NCI-H1105 (cell line): Measurements from ENCODE around the gene ARHGAP4.

Source experiments
- DNase-seq: peaks from one replicate; lab custom pipeline; 2025; lab: John Stamatoyannopoulos, UW

Gene ARHGAP4

DNA sequence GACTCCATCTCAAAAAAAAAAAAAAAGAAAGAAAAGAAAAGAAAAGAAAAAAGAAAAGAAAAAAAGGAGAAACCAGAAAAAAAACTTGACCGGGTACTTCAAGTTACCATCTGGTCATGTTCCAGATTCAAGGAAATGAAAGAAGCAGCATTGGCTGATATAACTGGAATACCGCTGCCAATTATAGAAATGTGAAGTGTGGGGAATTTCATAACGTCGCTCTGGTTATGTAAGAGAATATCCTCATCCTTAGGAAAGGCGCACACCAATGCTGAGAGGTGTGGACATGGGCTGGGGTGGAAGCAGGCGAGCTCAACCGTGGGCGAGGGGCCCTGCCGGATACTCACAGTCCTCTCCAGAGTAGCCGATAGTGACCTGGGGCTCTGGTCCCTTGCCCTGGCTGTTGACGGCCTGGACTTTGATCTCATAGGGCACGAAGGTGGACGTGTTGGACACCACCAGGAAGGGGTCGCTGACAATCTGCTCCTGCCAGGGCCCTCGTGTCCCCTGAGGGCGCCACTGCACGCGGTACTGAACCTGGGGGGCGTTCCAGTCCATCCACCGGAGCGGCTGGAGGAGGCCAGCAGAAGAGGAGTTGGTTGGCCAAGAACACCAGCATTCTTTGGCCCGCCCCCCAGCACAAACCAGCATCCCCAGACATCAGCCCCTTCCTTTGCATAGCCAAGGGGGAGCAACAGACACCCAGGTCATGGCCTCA lies 59.6 kb downstream of the ARHGAP4 start:
- DNase-seq = no peak

DNA sequence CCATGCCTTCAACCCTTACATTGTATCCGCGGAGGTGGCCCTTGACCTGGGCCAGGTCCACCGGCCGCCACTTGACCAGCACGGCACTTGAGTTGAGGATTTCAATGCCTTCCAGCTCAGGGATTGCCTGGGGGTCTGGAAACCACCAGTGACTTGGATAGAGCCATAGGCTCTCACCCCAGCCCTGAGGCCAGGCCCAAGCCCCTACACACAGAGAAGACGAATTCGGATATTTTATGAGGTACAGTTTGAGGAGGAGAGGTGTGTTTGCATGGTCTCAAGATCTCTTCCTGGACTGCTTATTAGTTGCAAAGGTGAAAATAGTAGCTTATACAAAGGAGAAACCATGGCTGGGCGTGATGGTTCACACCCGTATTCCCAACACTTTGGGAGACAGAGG lies 60.4 kb downstream of the ARHGAP4 start:
- no peak for DNase-seq

DNA sequence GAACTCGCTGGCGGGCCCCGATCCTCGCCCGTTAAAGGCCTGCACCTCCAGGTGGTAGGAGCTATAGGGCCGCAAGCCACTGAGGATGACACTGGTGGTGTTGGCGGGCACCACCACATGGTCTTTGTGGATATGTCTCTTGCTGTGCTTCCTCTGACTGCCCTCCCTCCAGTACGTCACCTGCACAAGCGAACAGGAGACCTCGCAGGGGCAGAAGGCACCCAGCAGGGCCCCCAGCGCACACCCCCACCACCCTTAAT lies 60.8 kb downstream of the ARHGAP4 start:
- no peak for DNase-seq

DNA sequence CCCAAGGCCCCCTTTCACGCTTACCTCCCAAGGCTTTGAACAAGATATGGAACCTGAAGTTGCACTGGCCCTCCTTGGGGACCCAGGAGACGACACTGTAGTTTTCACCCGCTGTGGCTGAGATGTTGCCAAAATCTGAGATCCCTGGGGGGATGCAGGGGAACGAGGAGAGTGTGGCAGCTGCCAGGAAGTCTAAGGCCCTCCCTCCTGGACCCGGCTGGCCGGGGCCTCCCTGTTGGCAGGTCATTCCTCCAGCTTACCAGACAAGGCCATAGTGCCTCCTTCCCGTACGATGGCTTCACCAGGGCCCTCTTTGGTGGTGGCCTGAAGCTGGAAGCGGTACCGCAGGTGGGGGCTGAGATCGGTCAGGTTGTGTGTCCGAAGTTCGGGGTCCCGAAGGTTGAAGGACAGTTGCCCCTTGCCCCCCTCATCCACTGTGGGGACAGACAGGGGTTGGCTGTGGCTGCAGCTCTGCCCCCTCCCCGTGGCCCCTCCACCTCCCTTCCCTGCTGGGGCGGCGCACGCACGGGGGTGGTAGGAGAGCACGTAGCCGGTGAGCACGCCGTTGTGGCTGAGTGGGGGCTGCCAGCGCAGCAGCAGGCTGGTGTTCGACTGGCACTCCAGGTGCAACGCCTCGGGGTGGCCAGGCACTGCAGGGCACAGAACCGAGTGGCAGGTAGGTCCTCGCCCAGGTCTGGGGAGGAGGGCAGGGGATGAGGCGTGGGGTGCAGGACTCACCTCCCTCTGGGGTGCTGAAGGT lies 61.3 kb downstream of the ARHGAP4 start:
- DNase-seq = no peak

DNA sequence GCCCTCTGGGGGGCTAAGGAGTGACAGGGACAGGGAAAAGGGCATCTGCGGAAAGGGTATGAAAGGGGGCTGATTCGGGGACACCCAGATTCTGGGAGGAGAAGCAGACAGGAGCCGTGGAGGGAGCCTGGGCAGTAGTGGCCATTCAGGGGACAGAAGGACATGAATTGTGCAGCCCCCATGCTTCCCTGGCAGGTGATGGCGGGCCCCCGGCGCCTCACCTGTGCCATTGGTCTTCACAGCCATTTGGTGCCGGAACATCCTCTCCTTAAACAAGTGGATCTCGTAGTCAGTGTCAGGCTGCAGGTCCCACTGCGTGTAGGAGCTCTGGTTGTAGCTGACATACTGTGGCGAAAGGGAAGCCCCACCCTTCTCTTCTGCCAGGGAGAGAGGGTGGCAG lies 62.0 kb downstream of the ARHGAP4 start:
- DNase-seq = no peak

DNA sequence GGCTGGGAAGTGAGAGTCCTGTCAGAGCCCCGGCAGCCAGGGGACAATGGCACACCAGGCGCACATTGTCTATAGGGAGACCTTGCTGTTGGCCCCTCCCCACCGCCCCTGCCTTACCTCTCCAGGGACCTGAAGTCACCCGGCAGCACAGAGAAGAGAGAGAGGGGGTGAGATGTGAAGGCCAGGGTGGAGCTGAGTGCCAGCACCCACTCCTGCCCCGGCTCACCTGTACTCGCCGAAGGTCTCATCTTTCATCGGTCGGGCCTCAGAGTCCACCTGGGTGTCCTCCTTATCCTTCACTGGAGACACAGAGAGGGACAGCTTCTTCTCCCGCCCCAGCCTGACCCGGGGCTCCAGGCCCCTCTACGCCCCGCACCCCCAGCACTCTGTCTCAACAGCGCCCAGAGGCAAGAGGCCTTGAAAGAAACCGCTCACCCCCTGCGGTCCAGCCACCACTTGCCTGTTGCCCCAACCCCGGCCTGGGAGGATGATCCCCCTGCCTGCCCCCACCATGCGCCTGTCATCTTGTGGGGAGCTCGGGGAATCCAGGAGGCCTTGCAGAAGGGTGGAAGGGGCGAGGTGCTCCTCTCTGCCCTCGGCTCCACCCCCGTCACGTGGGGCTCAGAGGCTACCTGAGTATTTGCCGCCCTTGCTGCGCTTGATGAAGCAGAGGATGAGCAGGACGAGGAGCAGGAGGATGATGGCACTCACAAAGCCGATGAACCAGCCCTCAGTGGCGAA lies 62.6 kb downstream of the ARHGAP4 start:
- DNase-seq = no peak

DNA sequence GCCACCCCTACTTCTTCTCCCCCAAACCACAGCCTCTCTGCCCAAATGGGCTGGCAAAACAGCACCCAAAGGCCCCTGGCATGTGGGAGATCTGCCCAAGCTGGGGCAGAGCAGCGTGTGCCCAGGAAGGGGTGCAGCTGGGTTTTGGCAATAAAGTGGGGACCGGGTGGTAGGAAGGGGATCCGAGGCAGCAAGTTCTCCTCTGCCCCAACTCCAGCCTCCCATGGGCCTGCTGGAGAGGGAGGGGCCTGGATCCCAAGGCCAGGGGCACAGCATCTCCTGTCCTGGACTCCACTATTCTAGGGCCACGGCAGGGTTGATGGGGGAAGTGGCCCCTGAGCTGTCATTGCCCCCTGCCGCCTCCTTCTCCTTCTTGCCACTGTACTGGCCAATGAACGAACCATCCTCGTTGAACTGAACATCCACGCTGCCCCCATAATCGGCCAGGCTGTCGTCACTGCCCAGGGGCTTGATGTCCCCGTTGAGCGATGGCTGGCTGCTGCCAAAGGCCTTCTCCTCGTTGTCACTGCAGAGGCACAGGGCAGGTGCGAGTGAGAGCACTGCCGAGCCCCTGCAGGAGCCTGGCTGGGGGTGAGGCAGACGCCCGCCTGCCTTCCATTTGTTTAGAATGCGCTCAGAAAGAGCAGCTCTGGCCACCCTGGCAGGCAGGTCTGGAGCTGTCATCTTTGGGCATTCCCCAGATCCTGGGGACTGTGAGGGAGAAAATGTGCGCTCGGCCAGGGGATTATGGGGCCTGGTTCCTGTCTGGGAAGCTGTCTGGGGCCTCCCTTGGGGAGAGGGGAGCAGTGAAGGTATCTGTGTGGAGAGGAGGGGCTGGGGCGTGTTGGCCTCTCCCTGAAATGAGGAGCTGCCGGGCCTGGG lies 63.5 kb downstream of the ARHGAP4 start:
- no peak for DNase-seq

DNA sequence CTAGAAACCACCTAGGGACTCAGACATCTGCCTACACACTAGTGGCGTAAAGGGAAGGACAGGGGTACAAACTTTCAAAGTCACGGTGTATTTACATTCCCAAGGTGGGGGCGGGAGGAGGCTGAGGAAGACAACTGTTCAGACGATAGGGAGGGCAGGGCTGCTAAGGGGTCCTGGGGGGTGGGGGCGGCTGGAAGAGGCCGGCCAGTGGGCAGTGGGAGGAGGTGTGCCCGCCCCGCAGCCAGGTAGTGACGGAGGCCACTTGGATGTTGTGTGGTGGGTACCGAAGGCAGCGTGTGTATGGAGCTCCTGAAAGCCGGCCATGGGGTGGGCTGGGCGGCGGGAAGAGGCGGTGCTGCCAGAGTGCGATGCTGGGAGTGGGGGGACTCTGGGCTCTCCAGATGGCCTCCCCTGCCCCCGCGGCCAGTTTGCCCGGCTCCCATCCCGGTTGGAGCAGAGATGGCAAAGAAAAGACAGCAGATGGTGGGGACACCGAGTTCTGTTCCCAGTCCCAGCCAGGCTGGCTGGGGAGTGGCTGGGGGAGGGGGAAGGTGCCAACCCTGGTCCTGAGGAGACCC lies 64.2 kb downstream of the ARHGAP4 start:
- no peak for DNase-seq

DNA sequence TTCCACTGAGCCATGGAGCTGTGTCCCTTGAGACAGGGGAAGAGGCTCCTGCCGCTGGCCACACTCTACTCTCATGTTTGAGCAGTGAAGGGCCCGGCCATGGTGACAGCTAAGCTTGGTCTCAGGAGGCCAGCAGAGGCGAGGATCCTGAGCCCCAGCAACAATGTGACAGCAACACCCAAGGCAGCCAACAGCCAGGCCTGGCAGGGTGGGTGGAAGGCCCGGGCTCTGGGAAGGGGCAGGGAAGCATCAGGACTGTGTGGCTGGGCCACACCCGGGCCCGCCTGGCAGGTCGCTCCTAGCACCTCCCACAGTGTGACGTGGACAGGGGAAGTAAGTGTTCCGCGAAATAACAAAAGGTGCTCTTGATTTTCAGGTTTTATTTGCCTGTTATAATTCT lies 64.9 kb downstream of the ARHGAP4 start:
- DNase-seq = no peak
